ENCODE measurements around the gene RBMY1D.
"Not testable (repeated sequence)": the region's sequence is repeated elsewhere in the genome, so short reads cannot be mapped to it uniquely, and the experiment has no call there.

RBMY1D gene

DNA sequence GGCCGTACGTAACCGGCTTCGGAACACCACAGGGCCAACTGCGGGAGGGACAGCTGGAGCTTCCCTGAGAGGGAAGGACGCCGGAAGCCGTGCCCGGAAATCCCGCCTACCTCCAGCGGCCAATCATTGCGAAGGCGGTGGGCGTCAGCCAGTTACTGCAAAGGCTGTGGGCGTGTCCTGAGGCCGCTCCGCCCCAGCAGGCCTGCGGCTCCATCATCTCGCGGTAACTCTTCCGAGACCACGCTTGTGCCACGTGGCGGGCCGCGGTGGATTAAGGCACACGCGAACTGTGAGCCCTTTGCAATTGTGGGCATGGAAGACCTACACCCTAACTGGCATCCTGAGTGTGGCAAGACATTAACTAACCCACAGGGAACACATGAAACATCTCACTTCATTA is at the start of gene RBMY1D:
RBMY1D (minus strand) TSS at position 101 of the 400 bp plus-strand sequence. CDS start 2,013 bp downstream, outside the sequence.
- DNase-seq (ENCODE audit: low read depth in 2 of 2) = not testable (repeated sequence)

DNA sequence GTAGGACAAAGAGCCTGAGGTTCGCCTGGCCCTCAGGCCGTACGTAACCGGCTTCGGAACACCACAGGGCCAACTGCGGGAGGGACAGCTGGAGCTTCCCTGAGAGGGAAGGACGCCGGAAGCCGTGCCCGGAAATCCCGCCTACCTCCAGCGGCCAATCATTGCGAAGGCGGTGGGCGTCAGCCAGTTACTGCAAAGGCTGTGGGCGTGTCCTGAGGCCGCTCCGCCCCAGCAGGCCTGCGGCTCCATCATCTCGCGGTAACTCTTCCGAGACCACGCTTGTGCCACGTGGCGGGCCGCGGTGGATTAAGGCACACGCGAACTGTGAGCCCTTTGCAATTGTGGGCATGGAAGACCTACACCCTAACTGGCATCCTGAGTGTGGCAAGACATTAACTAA is 23.6 kb upstream of the RBMY1D start, which contains the start of gene RBMY1E:
RBMY1E (minus strand) TSS at position 101 of the 400 bp plus-strand sequence. CDS start 1,978 bp downstream, outside the sequence.
- not testable (repeated sequence) for DNase-seq (ENCODE audit: low read depth in 2 of 2)

DNA sequence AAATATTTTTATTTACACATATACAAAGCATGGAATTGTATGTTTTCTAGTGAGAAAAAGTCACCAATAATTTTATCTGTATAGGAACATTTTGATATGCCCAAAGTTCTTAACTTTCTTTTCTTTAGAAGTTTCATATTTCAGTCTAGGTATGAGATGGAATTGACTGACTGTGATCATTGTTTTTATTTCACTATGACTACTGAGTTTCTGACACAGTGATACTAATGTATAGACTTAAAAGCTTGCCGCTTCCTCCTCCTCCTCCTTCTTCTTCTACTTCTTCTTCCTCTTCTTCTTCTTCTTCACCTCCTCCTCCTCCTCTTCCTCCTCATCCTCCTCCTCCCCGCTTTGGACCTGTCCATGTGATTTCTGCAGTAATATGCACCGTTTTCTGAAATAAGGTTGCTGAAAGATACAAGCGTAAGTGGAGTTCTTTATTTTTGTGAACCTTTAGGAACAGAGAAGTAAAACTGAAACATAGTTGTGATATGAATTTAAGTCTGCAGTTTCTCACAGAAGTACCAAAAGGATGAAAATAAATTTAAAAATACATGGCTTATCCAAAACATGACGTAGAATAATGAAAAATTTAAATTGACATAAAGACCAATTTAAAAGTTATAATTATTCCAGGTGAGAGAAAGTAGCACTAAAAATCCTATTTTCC is 24.8 kb downstream of the RBMY1D start:
- DNase-seq (ENCODE audit: low read depth in 2 of 2) = not testable (repeated sequence)

DNA sequence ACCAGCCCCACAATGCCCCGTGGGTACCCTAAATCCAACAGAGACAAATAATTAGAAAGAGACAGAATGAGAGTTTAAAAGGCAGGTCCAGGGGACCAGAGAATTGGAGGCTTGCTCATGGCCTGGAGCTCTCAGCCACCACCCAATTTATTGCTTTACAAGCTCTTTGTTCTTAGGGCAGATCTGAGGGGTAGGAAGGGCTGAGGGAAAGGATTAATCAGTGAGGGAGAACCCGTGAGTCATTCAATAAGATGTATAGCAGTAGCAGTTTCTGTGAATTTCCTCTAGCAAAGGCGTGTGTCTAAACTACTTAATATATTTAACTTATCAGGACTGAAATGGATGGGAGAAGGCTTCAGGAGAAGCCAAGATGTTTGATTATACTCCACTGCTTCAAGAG is 48.8 kb downstream of the RBMY1D start:
- DNase-seq (ENCODE audit: low read depth in 2 of 2) = no peak

DNA sequence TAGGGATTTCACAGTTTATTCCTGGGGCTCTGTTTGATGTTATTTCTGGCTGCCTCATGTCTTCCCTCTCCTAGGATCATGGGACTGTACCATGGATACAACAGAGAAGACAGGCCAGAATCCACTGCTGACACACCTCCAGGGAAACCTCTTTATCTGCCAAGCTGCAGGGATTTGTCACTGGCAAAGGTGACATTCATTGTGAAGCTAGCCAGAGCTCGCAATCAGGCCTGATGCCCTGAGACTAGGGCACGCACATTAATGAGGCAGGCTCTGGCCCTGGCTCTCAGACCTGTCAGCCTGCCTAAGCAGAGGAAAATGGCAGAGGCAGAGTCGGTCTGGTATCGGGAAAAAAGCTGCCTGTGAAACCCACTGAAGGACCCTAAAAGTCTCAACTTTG is 52.2 kb downstream of the RBMY1D start:
- no peak for DNase-seq (ENCODE audit: low read depth in 2 of 2)

DNA sequence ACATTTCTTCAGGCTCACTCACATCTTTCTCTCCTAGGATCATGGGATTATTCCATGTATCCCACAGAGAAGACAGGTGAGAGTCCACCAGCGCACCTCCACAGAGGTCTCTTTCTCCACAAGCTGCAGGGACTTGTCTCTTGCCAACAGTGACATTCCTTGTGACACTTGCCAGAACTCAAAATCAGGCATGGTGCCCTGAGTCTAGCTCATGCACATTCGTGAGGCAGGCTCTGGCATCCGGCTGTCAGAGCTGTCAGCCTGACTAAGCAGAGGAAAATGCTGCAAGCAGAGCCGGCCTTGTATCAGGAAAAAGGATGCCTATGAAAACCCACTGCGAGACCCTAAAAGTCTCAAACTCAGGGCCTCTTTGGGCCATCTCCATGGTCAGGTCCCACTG is 54.8 kb downstream of the RBMY1D start:
- DNase-seq (ENCODE audit: low read depth in 2 of 2) = no peak

DNA sequence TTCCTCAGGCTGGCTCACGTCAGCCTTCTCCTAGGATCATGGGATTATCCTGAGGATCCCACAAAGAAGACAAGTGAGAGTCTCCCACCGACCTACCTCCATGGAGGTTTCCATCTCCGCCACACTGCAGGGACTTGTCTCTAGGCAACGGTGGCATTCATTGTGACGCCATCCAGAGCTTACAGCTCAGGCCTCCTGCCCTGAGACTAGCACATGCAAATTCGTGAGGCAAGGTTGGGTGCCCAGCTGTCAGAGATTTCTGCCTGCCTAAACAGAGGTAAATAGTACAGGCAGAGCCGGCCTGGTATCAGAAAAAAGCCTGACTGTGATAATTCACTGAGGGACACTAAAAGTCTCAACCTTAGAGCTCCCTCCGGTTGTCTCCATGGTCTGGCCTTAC is 58.0 kb downstream of the RBMY1D start:
- DNase-seq (ENCODE audit: low read depth in 2 of 2) = no peak

DNA sequence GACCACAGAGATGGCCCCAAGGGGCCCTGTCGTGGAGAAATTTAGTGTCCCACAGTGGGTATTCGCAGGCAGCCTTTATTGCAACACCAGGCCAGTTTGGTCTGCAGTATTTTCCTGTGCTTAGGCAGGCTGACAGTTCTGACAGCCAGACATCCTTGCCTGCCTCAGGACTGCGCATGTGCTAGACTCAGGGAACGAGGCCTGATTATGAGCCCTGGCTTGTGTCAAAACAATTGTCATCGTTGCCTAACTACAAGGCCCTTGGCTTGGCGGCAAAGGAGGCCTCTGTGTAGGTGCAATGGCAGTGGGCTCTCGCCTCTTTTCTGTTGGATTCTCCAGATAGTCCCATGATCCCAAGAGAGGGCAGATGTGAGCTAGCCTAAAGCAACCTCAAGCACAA is 59.3 kb downstream of the RBMY1D start:
- DNase-seq (ENCODE audit: low read depth in 2 of 2) = no peak

All from stimulated activated CD4-positive, alpha-beta T cell treated with anti-CD3 and anti-CD28 coated beads, Interleukin-1b, Interleukin-23, amount 100 ng/mL, for 4 hours (primary cell).